K562 (cell line): ENCODE results near the gene PIK3CG. TPM values are rescaled to one million over a fixed set of nuclear protein-coding genes. Genes with fewer than 3 reads are reported as not detected.

Experiments
- ADNP ChIP-seq: fragments of 200-800 bp; sonication (Bioruptor generic); IDR thresholded peaks from 2 replicates; pipeline ENCODE4 v1.6.1; 2016; ENCODE audit warnings: missing genetic modification characterization, missing compliant biosample characterization
- EP400 ChIP-seq: fragments of 450-650 bp; IDR thresholded peaks from 2 replicates; pipeline ENCODE4 v1.6.1; 2017; ENCODE audit warnings: antibody characterized with exemption, mild to moderate bottlenecking, moderate library complexity
- FOXJ2 ChIP-seq: fragments of 200-800 bp; sonication (Bioruptor generic); IDR thresholded peaks from 2 replicates; pipeline ENCODE4 v1.6.1; 2016; ENCODE audit warnings: missing genetic modification characterization, missing compliant biosample characterization
- MEF2D ChIP-seq: conservative IDR thresholded peaks from 2 replicates; pipeline ENCODE4 v1.6.1; 2016; ENCODE audit warnings: low read depth, missing genetic modification characterization, missing compliant biosample characterization
- SETDB1 ChIP-seq: IDR thresholded peaks from one replicate; pipeline ENCODE4 v1.6.1; 2012; ENCODE audit warnings: low read length, control low read depth, inconsistent platforms
- SREBF2 ChIP-seq: sonication (generic); formaldehyde crosslinking; IDR thresholded peaks from 2 replicates; pipeline ENCODE4 v1.4.0; 2020; ENCODE audit warnings: mild to moderate bottlenecking, missing genetic modification reagents
- TCFL5 ChIP-seq: fragments of 250-450 bp; sonication (Bioruptor Pico); conservative IDR thresholded peaks from 2 replicates; pipeline ENCODE4 v1.6.1; 2021; ENCODE audit warnings: mild to moderate bottlenecking, moderate library complexity, matching md5 sums
- polyA plus RNA-seq, 8 experiments: library from polyadenylated mRNA; depleted of rRNA in 4 of 8; stranded (reverse) in 5 of 8; unstranded in 3 of 8; fragments of >200 nt; fragmentation: Nextera tagmentation in 2 of 8; fragmentation: Illumina TruSeq in 1 of 8; extraction: Ambion mirVana in 2 of 8; extraction: Trizol in 1 of 8; gene quantifications; 2 replicates each; pipeline versions ENCODE4 v1.2.1 to v1.2.3, GENCODE V29; 2011 to 2014; ENCODE audit warnings: inconsistent platforms in 1 of 8, missing spikeins in 1 of 8
- total RNA-seq, 7 experiments: library from RNA; depleted of rRNA in 6 of 7; stranded (reverse); fragments of >200 nt in 6 of 7; fragmentation: Illumina TruSeq in 2 of 7; extraction: Trizol in 2 of 7; gene quantifications; 2 replicates each; pipeline versions ENCODE4 v1.2.1 to v1.2.3, GENCODE V29; 2011 to 2021; ENCODE audit warnings: low replicate concordance in 1 of 7
- TF ChIP-seq, protein P1 (sequence below), 2 experiments: fragments of 450-650 bp; IDR thresholded peaks; 2 replicates each; pipeline ENCODE4 v1.6.1; 2018; ENCODE audit warnings: mild to moderate bottlenecking in 2 of 2, low read depth in 1 of 2; ENCODE audit not compliant: partially characterized antibody in 2 of 2
- TF ChIP-seq, protein P2 (sequence below): IDR thresholded peaks from 2 replicates; pipeline ENCODE4 v1.6.1; 2016; ENCODE audit warnings: missing genetic modification characterization, missing compliant biosample characterization
- TF ChIP-seq, protein P3 (sequence below): fragments of 200-800 bp; sonication (Bioruptor generic); IDR thresholded peaks from 2 replicates; pipeline ENCODE4 v1.6.1; 2016; ENCODE audit warnings: missing genetic modification characterization, missing compliant biosample characterization
- TF ChIP-seq, protein P4 (sequence below): fragments of 250-450 bp; sonication (Bioruptor Pico); IDR thresholded peaks from 2 replicates; pipeline ENCODE4 v1.5.1; 2021; ENCODE audit warnings: mild to moderate bottlenecking
- TF ChIP-seq, protein P5 (sequence below), 3 experiments: fragments of 200-800 bp in 1 of 3; sonication (Bioruptor generic) in 1 of 3; sonication (generic) in 1 of 3; formaldehyde crosslinking in 1 of 3; IDR thresholded peaks; 2 replicates each; pipeline versions ENCODE4 v1.6.1 to v1.8.0; 2016 to 2022; ENCODE audit warnings: mild to moderate bottlenecking in 2 of 3, missing compliant biosample characterization in 2 of 3, missing genetic modification characterization in 2 of 3, missing genetic modification reagents in 1 of 3

Gene PIK3CG
- total and polyA plus RNA-seq, 9 of the 15 experiments (the other 6 are each of a cell fraction or from before 2014, with no cell fraction given): 5.3 to 42.5 (median 29.0) TPM

DNA sequence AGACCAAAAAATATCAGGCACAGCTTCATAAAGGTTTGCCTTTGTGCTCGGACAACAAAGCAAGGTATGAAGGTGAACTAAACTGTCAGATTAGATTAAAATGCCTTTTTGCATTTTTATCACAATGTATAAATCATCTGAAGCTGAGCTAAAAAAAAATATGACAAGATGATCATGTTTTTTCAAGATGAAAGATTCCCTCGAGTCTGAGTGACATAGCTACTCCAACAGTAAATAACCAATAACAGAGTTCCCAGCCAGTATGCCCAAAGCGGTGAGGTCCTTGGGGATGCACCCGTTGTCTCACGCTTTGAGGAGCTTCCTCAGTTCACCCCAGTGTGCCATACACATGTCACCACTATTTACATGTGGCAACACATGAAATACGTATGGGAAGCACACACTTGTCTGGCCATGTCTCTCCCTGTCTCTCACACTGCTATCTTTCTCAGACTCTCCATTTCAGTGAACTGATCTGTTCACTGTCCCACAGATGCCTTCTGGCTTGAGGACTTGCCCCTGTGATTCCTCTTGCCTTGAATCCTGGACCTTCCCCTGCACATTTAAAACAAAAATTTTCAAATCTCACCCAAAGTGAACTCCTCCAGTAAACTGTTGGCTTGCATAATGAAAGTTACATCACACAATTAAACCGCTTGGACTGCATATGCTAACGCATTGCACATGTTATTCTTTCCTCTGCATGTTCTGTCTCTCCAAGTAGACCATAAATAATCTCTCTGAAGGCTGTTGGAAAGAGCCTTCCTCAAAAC is 2.6 kb upstream of the PIK3CG start (continued):
- TF ChIP-seq, protein P1, sequence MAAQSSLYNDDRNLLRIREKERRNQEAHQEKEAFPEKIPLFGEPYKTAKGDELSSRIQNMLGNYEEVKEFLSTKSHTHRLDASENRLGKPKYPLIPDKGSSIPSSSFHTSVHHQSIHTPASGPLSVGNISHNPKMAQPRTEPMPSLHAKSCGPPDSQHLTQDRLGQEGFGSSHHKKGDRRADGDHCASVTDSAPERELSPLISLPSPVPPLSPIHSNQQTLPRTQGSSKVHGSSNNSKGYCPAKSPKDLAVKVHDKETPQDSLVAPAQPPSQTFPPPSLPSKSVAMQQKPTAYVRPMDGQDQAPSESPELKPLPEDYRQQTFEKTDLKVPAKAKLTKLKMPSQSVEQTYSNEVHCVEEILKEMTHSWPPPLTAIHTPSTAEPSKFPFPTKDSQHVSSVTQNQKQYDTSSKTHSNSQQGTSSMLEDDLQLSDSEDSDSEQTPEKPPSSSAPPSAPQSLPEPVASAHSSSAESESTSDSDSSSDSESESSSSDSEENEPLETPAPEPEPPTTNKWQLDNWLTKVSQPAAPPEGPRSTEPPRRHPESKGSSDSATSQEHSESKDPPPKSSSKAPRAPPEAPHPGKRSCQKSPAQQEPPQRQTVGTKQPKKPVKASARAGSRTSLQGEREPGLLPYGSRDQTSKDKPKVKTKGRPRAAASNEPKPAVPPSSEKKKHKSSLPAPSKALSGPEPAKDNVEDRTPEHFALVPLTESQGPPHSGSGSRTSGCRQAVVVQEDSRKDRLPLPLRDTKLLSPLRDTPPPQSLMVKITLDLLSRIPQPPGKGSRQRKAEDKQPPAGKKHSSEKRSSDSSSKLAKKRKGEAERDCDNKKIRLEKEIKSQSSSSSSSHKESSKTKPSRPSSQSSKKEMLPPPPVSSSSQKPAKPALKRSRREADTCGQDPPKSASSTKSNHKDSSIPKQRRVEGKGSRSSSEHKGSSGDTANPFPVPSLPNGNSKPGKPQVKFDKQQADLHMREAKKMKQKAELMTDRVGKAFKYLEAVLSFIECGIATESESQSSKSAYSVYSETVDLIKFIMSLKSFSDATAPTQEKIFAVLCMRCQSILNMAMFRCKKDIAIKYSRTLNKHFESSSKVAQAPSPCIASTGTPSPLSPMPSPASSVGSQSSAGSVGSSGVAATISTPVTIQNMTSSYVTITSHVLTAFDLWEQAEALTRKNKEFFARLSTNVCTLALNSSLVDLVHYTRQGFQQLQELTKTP (IDR thresholded peaks at IDR 0.05; ENCODE audit: low read depth in 1 of 2, partially characterized antibody in 2 of 2): no peak
- TF ChIP-seq SETDB1 (no peak), MEF2D (tag) (no peak), TCFL5 (CRISPR knock-in tag) (no peak), ADNP (no peak), SREBF2 (no peak), FOXJ2 (tag) (no peak), EP400 (peak; percentile 41; the same call in 1 of the 2 replicates)
- TF ChIP-seq, protein P2, sequence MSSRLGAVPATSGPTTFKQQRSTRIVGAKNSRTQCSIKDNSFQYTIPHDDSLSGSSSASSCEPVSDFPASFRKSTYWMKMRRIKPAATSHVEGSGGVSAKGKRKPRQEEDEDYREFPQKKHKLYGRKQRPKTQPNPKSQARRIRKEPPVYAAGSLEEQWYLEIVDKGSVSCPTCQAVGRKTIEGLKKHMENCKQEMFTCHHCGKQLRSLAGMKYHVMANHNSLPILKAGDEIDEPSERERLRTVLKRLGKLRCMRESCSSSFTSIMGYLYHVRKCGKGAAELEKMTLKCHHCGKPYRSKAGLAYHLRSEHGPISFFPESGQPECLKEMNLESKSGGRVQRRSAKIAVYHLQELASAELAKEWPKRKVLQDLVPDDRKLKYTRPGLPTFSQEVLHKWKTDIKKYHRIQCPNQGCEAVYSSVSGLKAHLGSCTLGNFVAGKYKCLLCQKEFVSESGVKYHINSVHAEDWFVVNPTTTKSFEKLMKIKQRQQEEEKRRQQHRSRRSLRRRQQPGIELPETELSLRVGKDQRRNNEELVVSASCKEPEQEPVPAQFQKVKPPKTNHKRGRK: no peak
- TF ChIP-seq, protein P3, sequence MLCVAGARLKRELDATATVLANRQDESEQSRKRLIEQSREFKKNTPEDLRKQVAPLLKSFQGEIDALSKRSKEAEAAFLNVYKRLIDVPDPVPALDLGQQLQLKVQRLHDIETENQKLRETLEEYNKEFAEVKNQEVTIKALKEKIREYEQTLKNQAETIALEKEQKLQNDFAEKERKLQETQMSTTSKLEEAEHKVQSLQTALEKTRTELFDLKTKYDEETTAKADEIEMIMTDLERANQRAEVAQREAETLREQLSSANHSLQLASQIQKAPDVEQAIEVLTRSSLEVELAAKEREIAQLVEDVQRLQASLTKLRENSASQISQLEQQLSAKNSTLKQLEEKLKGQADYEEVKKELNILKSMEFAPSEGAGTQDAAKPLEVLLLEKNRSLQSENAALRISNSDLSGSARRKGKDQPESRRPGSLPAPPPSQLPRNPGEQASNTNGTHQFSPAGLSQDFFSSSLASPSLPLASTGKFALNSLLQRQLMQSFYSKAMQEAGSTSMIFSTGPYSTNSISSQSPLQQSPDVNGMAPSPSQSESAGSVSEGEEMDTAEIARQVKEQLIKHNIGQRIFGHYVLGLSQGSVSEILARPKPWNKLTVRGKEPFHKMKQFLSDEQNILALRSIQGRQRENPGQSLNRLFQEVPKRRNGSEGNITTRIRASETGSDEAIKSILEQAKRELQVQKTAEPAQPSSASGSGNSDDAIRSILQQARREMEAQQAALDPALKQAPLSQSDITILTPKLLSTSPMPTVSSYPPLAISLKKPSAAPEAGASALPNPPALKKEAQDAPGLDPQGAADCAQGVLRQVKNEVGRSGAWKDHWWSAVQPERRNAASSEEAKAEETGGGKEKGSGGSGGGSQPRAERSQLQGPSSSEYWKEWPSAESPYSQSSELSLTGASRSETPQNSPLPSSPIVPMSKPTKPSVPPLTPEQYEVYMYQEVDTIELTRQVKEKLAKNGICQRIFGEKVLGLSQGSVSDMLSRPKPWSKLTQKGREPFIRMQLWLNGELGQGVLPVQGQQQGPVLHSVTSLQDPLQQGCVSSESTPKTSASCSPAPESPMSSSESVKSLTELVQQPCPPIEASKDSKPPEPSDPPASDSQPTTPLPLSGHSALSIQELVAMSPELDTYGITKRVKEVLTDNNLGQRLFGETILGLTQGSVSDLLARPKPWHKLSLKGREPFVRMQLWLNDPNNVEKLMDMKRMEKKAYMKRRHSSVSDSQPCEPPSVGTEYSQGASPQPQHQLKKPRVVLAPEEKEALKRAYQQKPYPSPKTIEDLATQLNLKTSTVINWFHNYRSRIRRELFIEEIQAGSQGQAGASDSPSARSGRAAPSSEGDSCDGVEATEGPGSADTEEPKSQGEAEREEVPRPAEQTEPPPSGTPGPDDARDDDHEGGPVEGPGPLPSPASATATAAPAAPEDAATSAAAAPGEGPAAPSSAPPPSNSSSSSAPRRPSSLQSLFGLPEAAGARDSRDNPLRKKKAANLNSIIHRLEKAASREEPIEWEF (CRISPR knock-in tag): no peak; the same call in 1 of the 2 replicates
- TF ChIP-seq, protein P4, sequence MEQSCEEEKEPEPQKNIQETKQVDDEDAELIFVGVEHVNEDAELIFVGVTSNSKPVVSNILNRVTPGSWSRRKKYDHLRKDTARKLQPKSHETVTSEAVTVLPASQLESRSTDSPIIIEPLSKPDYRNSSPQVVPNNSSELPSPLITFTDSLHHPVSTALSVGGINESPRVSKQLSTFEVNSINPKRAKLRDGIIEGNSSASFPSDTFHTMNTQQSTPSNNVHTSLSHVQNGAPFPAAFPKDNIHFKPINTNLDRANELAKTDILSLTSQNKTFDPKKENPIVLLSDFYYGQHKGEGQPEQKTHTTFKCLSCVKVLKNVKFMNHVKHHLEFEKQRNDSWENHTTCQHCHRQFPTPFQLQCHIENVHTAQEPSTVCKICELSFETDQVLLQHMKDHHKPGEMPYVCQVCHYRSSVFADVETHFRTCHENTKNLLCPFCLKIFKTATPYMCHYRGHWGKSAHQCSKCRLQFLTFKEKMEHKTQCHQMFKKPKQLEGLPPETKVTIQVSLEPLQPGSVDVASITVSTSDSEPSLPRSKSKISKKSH: no peak
- TF ChIP-seq, protein P5, sequence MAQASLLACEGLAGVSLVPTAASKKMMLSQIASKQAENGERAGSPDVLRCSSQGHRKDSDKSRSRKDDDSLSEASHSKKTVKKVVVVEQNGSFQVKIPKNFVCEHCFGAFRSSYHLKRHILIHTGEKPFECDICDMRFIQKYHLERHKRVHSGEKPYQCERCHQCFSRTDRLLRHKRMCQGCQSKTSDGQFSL (CRISPR knock-in tag; IDR thresholded peaks at IDR 0.05): no peak
- TF ChIP-seq, protein P5 (tag; IDR thresholded peaks at IDR 0.05): no peak
